Measurements from ENCODE around the gene MAP3K14.

MAP3K14 gene

DNA sequence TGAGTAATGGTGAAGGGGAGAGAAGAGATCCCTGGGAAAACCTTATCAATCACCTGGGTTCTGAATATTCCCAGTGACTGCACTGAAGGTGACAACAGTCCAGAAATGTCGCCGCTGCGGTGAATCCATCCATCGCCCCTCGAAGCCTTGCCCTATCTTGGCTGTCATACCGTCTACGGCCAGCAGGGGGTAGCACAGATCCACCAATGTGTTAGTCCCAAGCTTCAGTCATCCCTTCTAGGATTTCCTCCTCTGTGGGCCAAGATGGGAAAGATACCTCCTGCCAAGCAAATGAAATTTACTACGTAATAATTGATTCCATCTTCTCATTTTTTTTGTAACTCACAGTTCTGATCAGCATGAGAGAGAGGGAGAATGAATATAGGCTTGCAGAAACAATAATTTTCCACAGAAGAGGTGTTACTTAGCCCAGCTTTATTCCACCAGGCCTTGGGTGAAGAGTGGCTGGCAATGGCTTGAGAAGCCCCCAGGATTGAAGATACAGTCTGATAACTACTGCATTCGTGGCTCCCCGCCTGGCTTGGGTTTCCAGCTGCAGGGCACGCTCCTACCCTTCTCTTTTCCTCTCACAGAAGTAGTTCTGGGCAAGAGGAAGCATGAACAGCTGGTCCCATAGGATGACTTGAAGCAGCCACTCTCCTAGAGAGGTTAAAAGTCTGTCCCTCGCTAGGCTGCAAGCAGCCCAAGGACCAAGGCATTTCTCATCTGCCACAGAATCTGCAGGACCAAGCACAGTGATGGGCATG, 97.7 kb downstream of the MAP3K14 start:
- DNase-seq, result peak; percentile 59

Measured in NCI-H2081 treated with DMSO at 0.1 percent for 48 hours (cell line).